Neural cell (in vitro differentiated cells): ENCODE data around the gene LPIN3. TPM values are rescaled to one million over a fixed set of nuclear protein-coding genes. Genes with fewer than 3 reads are reported as not detected.

Source experiments
- H2AFZ ChIP-seq: fragments of 200-600, 300-800 bp; sonication (generic), shearing (Covaris generic); 2 replicates; pipeline ENCODE4 v1.6.0; 2014; ENCODE audit warnings: low read depth, mild to moderate bottlenecking, antibody characterized with exemption, low read length, moderate library complexity
- H3F3A ChIP-seq: fragments of 200-600 bp; shearing (Covaris generic); 2 replicates; pipeline ENCODE4 v1.6.1; 2016; ENCODE audit warnings: mild to moderate bottlenecking, moderate library complexity, mixed read lengths, antibody characterized with exemption, low read length; ENCODE audit not compliant: insufficient read depth, poor library complexity, severe bottlenecking
- H3K27ac ChIP-seq: fragments of 200-600, 300-800 bp; sonication (generic), shearing (Covaris generic); 2 replicates; pipeline ENCODE4 v1.5.1; 2014; ENCODE audit warnings: mild to moderate bottlenecking, low read length, moderate library complexity
- H3K27me3 ChIP-seq: fragments of 300-800, 200-600 bp; sonication (generic), shearing (Covaris generic); 2 replicates; pipeline ENCODE4 v1.6.0; 2014; ENCODE audit warnings: mild to moderate bottlenecking, low read depth, low read length, moderate library complexity; ENCODE audit not compliant: insufficient read depth
- H3K36me3 ChIP-seq: fragments of 300-800, 200-600 bp; sonication (generic), shearing (Covaris generic); 2 replicates; pipeline ENCODE4 v1.5.1; 2014; ENCODE audit warnings: mild to moderate bottlenecking, antibody characterized with exemption, low read length, moderate library complexity; ENCODE audit not compliant: insufficient read depth
- H3K4me2 ChIP-seq: fragments of 300-800, 200-600 bp; sonication (generic), shearing (Covaris generic); 2 replicates; pipeline ENCODE4 v1.6.0; 2014; ENCODE audit warnings: mild to moderate bottlenecking, low read length
- H3K4me3 ChIP-seq: fragments of 300-800, 200-600 bp; sonication (generic), shearing (Covaris generic); 2 replicates; pipeline ENCODE4 v1.5.1; 2014; ENCODE audit warnings: mild to moderate bottlenecking, low read length, moderate library complexity
- H3K79me2 ChIP-seq: fragments of 200-600 bp; shearing (Covaris generic); replicated peaks from 2 replicates; pipeline ENCODE4 v1.6.0; 2014; ENCODE audit warnings: mild to moderate bottlenecking, low read length, moderate library complexity; ENCODE audit not compliant: insufficient read depth
- H3K9ac ChIP-seq: fragments of 300-800, 200-600 bp; sonication (generic), shearing (Covaris generic); 2 replicates; pipeline ENCODE4 v1.6.1; 2016; ENCODE audit warnings: mild to moderate bottlenecking, low read length, mixed read lengths
- H3K9me2 ChIP-seq: fragments of 200-600 bp; shearing (Covaris generic); 2 replicates; pipeline ENCODE4 v1.6.1; 2016; ENCODE audit warnings: mild to moderate bottlenecking, low read length, mixed read lengths; ENCODE audit not compliant: insufficient read depth
- H3K9me3 ChIP-seq: fragments of 200-600, 300-800 bp; sonication (generic), shearing (Covaris generic); 2 replicates; pipeline ENCODE4 v1.6.1; 2016; ENCODE audit warnings: mild to moderate bottlenecking, mixed run types, low read length, moderate library complexity, mixed read lengths
- H4K20me1 ChIP-seq: fragments of 200-600 bp; shearing (Covaris generic); 2 replicates; pipeline ENCODE4 v1.6.1; 2016; ENCODE audit warnings: mild to moderate bottlenecking, mixed run types; ENCODE audit not compliant: insufficient read depth
- EP300 ChIP-seq: fragments of 450-650 bp; conservative IDR thresholded peaks from 2 replicates; pipeline ENCODE4 v1.6.1; 2014; ENCODE audit warnings: antibody characterized with exemption, mild to moderate bottlenecking, moderate library complexity; ENCODE audit not compliant: poor library complexity, severe bottlenecking
- EZH2 ChIP-seq: fragments of 200-600, 300-800 bp; shearing (Covaris generic), sonication (generic); IDR thresholded peaks from 2 replicates; pipeline ENCODE4 v1.6.1; 2014; ENCODE audit warnings: antibody characterized with exemption, low read length, borderline replicate concordance, mild to moderate bottlenecking; ENCODE audit not compliant: insufficient read depth, poor library complexity, severe bottlenecking
- MXI1 ChIP-seq: fragments of 450-650 bp; conservative IDR thresholded peaks from 2 replicates; pipeline ENCODE4 v1.6.1; 2014; ENCODE audit warnings: antibody characterized with exemption, mild to moderate bottlenecking; ENCODE audit not compliant: poor library complexity, severe bottlenecking
- POLR2AphosphoS5 ChIP-seq: IDR thresholded peaks from 2 replicates; pipeline ENCODE4 v1.6.1; 2012
- RAD21 ChIP-seq: fragments of 450-650 bp; conservative IDR thresholded peaks from 2 replicates; pipeline ENCODE4 v1.6.1; 2014; ENCODE audit warnings: antibody characterized with exemption, mild to moderate bottlenecking, moderate library complexity
- SMC3 ChIP-seq: fragments of 450-650 bp; conservative IDR thresholded peaks from 2 replicates; pipeline ENCODE4 v1.6.1; 2014; ENCODE audit warnings: antibody characterized with exemption, mild to moderate bottlenecking, moderate library complexity; ENCODE audit not compliant: poor library complexity
- TAF1 ChIP-seq: IDR thresholded peaks from 2 replicates; pipeline ENCODE4 v1.6.1; 2012; ENCODE audit warnings: low read depth
- polyA plus RNA-seq: library from polyadenylated mRNA; depleted of rRNA; stranded (reverse); fragments of >200 nt; gene quantifications from 2 replicates; pipeline ENCODE4 v1.2.3, GENCODE V29; 2014
- TF ChIP-seq, protein P1 (sequence below): IDR thresholded peaks from 2 replicates; pipeline ENCODE4 v1.6.1; 2012; ENCODE audit warnings: borderline replicate concordance
- TF ChIP-seq, protein P2 (sequence below): fragments of 450-650 bp; IDR thresholded peaks from 2 replicates; pipeline ENCODE4 v1.5.1; 2014; ENCODE audit warnings: antibody characterized with exemption, mild to moderate bottlenecking, moderate library complexity; ENCODE audit not compliant: poor library complexity, severe bottlenecking

LPIN3 gene
- polyA plus RNA-seq, 1 donor from 2014 or later: not detected

DNA sequence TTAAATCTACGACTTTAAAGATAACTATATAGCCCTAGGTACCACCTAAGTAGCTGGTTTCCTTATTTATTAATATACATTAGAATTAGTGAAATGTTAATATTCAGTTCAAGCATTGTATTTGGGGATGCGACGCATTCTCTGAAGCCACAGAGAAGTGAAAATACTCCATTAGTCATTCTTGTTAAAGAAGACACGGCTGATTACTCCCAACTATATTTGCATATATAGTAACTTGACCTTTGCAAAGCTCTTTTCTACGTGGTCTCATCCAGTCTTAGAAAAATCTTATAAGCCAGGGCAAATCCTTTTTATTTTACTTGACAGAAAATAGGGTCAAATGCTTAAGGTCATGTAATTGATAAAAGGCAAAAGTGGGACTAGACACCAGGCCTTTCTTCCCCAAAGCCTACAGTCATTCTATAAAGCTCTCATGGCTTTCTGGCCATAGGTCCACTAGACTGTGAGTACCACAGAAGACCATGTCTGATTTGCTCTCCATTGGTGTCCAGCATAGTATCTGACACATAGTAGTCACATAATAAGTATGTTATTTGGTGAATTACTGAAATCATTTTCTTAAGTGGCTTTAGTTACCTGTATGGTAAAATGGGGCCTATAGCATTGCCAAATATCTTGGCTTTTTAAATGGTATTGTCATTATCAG is 34.4 kb upstream of the LPIN3 start:
- peaks cover 6% of the 10 kb centered on the region for H3K79me2 ChIP-seq
- H4K20me1 ChIP-seq: no peaks in the 10 kb centered on the region

DNA sequence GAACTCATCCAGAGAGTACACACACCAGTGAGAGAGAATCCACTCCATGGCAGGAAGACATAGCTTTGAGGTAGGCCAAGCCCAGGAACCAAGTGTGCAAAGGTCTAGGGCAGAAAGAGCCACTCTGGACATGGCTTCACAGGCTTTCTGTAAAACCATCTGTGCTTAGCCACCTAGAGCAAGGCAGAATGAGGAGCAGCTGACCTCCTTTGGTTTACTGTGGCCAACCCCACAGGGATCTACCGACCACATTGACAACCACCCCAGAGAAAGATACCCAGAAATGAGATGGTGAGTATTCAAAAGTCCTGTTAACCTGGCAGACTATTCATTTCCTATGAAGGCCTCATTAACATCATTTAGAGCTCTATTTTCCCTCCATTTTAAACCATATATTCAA is 33.6 kb upstream of the LPIN3 start:
- Histone ChIP-seq H3K9ac (no peak overlapping the region), H4K20me1 (no peaks in the 10 kb centered on the region), H3K4me2 (no peak overlapping the region), H3K9me2 (no peaks in the 10 kb centered on the region), H3K36me3 (no peaks in the 10 kb centered on the region), H3K27ac (no peak overlapping the region), H3K79me2 (peaks cover 6% of the 10 kb centered on the region), H3K27me3 (no peaks in the 10 kb centered on the region), H3K9me3 (no peaks in the 10 kb centered on the region), H3F3A (no peaks in the 10 kb centered on the region), H3K4me3 (no peak overlapping the region), H2AFZ (no peak overlapping the region)
- no peak for TF ChIP-seq SMC3
- TF ChIP-seq EP300: no peak
- TF ChIP-seq MXI1: no peak
- no peak for TF ChIP-seq POLR2AphosphoS5
- TF ChIP-seq EZH2: no peak
- no peak for TF ChIP-seq RAD21
- TF ChIP-seq, protein P1, sequence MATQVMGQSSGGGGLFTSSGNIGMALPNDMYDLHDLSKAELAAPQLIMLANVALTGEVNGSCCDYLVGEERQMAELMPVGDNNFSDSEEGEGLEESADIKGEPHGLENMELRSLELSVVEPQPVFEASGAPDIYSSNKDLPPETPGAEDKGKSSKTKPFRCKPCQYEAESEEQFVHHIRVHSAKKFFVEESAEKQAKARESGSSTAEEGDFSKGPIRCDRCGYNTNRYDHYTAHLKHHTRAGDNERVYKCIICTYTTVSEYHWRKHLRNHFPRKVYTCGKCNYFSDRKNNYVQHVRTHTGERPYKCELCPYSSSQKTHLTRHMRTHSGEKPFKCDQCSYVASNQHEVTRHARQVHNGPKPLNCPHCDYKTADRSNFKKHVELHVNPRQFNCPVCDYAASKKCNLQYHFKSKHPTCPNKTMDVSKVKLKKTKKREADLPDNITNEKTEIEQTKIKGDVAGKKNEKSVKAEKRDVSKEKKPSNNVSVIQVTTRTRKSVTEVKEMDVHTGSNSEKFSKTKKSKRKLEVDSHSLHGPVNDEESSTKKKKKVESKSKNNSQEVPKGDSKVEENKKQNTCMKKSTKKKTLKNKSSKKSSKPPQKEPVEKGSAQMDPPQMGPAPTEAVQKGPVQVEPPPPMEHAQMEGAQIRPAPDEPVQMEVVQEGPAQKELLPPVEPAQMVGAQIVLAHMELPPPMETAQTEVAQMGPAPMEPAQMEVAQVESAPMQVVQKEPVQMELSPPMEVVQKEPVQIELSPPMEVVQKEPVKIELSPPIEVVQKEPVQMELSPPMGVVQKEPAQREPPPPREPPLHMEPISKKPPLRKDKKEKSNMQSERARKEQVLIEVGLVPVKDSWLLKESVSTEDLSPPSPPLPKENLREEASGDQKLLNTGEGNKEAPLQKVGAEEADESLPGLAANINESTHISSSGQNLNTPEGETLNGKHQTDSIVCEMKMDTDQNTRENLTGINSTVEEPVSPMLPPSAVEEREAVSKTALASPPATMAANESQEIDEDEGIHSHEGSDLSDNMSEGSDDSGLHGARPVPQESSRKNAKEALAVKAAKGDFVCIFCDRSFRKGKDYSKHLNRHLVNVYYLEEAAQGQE: no peak
- TF ChIP-seq TAF1: no peak
- TF ChIP-seq, protein P2, sequence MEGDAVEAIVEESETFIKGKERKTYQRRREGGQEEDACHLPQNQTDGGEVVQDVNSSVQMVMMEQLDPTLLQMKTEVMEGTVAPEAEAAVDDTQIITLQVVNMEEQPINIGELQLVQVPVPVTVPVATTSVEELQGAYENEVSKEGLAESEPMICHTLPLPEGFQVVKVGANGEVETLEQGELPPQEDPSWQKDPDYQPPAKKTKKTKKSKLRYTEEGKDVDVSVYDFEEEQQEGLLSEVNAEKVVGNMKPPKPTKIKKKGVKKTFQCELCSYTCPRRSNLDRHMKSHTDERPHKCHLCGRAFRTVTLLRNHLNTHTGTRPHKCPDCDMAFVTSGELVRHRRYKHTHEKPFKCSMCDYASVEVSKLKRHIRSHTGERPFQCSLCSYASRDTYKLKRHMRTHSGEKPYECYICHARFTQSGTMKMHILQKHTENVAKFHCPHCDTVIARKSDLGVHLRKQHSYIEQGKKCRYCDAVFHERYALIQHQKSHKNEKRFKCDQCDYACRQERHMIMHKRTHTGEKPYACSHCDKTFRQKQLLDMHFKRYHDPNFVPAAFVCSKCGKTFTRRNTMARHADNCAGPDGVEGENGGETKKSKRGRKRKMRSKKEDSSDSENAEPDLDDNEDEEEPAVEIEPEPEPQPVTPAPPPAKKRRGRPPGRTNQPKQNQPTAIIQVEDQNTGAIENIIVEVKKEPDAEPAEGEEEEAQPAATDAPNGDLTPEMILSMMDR: no peak

More for the DNA sequence above, 34.4 kb upstream of the LPIN3 start:
- no peaks in the 10 kb centered on the region for H3K9me2 ChIP-seq
- H3K27me3 ChIP-seq: no peaks in the 10 kb centered on the region
- TF ChIP-seq MXI1 (no peak), EZH2 (no peak), EP300 (no peak), SMC3 (no peak), RAD21 (no peak), POLR2AphosphoS5 (no peak), TAF1 (no peak)
- TF ChIP-seq, protein P2: no peak
- TF ChIP-seq, protein P1: no peak
- H2AFZ ChIP-seq: no peak overlapping the region
- no peaks in the 10 kb centered on the region for H3F3A ChIP-seq
- H3K9ac ChIP-seq: no peak overlapping the region
- no peak overlapping the region for H3K4me2 ChIP-seq
- no peaks in the 10 kb centered on the region for H3K9me3 ChIP-seq
- H3K36me3 ChIP-seq: no peaks in the 10 kb centered on the region
- H3K27ac ChIP-seq: no peak overlapping the region
- no peak overlapping the region for H3K4me3 ChIP-seq
